Hepatocyte (in vitro differentiated cells): ENCODE results near the gene ASTN2. TPM values are rescaled to one million over a fixed set of nuclear protein-coding genes. Genes with fewer than 3 reads are reported as not detected.

Source experiments
- DNase-seq: peaks from one replicate; pipeline ENCODE4 v3.0.0-alpha.2; 2016; ENCODE audit warnings: low spot score
- H2AFZ ChIP-seq: fragments of 200-600 bp; sonication (generic); 2 replicates; pipeline ENCODE4 v1.6.0; 2016; ENCODE audit warnings: antibody characterized with exemption, mild to moderate bottlenecking
- H3K27ac ChIP-seq: fragments of 200-600 bp; sonication (generic); 2 replicates; pipeline ENCODE4 v1.5.1; 2016; ENCODE audit warnings: mild to moderate bottlenecking
- H3K27me3 ChIP-seq: fragments of 200-600 bp; sonication (generic); 2 replicates; pipeline ENCODE4 v1.6.1; 2016
- H3K36me3 ChIP-seq: fragments of 200-600 bp; sonication (generic); replicated peaks from 2 replicates; pipeline ENCODE4 v1.5.1; 2016; ENCODE audit warnings: low read depth; ENCODE audit not compliant: insufficient read depth
- H3K4me1 ChIP-seq: fragments of 200-600 bp; sonication (generic); 2 replicates; pipeline ENCODE4 v1.5.1; 2016; ENCODE audit warnings: mild to moderate bottlenecking, moderate library complexity; ENCODE audit not compliant: insufficient read depth
- H3K4me2 ChIP-seq: fragments of 200-600 bp; sonication (generic); 2 replicates; pipeline ENCODE4 v1.6.0; 2016
- H3K4me3 ChIP-seq: fragments of 200-600 bp; sonication (generic); 2 replicates; pipeline ENCODE4 v1.5.1; 2016; ENCODE audit warnings: mild to moderate bottlenecking
- H3K79me2 ChIP-seq: fragments of 200-600 bp; sonication (generic); 2 replicates; pipeline ENCODE4 v1.6.0; 2017; ENCODE audit warnings: mild to moderate bottlenecking
- H3K9me2 ChIP-seq: fragments of 200-600 bp; sonication (generic); replicated peaks from 2 replicates; pipeline ENCODE4 v1.6.0; 2017; ENCODE audit warnings: mild to moderate bottlenecking; ENCODE audit not compliant: insufficient read depth
- H3K9me3 ChIP-seq: fragments of 200-600 bp; sonication (generic); 2 replicates; pipeline ENCODE4 v1.5.1; 2016; ENCODE audit warnings: low read depth, mild to moderate bottlenecking
- H4K20me1 ChIP-seq: fragments of 200-600 bp; sonication (generic); 2 replicates; pipeline ENCODE4 v1.6.0; 2016; ENCODE audit warnings: mild to moderate bottlenecking; ENCODE audit not compliant: insufficient read depth, poor library complexity, severe bottlenecking
- EZH2 ChIP-seq: fragments of 200-600 bp; sonication (generic); IDR thresholded peaks from 2 replicates; pipeline ENCODE4 v1.6.1; 2016; ENCODE audit warnings: antibody characterized with exemption, mild to moderate bottlenecking, borderline replicate concordance
- EZH2phosphoT487 ChIP-seq: fragments of 200-600 bp; sonication (generic); IDR thresholded peaks from one replicate; pipeline ENCODE4 v1.6.1; 2018; ENCODE audit warnings: antibody characterized with exemption, mild to moderate bottlenecking, low read depth, moderate library complexity; ENCODE audit not compliant: unreplicated experiment, severe bottlenecking
- WGBS: methylation state at CpG from one replicate; pipeline ENCODE4 v1.1.6; 2016; ENCODE audit warnings: low lambda C conversion rate; ENCODE audit errors: missing lambda C conversion rate; 5-methylcytosine and 5-hydroxymethylcytosine counted together
- polyA plus RNA-seq: library from polyadenylated mRNA; unstranded; fragments of >200 nt; fragmentation: Nextera tagmentation; extraction: Ambion mirVana; gene quantifications from 2 replicates; pipeline ENCODE4 v1.2.1, GENCODE V29; 2016
- total RNA-seq: library from RNA; depleted of rRNA; stranded (reverse); fragments of >200 nt; gene quantifications from 2 replicates; pipeline ENCODE4 v1.2.3, GENCODE V29; 2014
- TF ChIP-seq, protein P1 (sequence below): fragments of 200-600 bp; sonication (generic); IDR thresholded peaks from 2 replicates; pipeline ENCODE4 v1.5.1; 2016; ENCODE audit warnings: antibody characterized with exemption, mild to moderate bottlenecking; ENCODE audit not compliant: poor library complexity

ASTN2 gene
- total and polyA plus RNA-seq, 2 experiments from 2014 or later = 6.4 to 8.4 TPM

DNA sequence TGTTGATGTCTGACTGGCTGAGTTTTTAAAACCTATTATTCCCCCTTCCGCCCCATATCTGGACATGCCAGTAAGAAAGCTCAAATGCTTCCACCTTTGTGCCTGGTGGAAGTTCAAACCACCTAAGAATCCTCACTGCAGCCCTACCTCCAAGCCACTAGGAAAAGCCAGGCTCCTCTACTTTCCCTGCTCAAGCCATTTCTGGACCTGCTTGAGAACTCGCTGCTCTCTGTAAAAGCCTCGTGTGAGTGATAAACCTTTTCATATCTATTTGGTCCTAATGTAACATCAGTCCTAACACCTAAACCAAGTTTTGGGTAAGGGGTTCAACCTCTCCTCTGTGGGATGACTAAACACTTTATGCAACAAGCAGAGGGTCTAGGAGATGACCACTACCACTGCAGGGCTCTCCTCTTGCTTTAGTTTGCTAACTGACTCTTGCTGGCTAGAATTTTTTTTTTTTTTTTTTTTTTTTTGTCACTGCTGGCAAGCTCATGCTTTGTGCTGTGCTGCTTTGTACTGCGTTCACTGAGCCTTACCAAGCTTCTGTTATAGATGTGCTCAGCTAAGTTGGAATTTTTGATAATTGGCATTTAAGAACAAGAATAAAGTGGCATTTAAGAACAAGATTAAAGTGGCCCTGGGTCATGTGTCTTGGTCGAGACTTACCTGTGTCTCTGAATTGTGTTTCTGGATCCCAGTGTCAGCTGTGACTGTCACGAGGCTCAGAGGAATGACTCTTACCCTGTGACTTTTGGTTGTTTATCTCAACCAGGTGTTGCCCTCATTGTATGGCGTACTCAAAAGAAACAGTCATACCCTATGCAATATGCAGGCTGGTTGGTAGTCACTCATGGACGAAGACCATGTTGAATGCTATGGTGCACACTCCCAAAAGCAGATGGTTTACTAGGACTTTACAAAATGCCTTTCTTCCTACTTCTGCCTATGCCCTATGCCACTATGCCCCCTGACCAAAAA, 708.3 kb downstream of the ASTN2 start:
- H2AFZ ChIP-seq = no peak overlapping the region
- H3K79me2 ChIP-seq = peaks cover 5% of the 10 kb centered on the region
- H3K9me2 ChIP-seq = no peaks in the 10 kb centered on the region
- peaks cover 4% of the 10 kb centered on the region for H3K4me1 ChIP-seq
- TF ChIP-seq EZH2 = no peak
- TF ChIP-seq, protein P1, sequence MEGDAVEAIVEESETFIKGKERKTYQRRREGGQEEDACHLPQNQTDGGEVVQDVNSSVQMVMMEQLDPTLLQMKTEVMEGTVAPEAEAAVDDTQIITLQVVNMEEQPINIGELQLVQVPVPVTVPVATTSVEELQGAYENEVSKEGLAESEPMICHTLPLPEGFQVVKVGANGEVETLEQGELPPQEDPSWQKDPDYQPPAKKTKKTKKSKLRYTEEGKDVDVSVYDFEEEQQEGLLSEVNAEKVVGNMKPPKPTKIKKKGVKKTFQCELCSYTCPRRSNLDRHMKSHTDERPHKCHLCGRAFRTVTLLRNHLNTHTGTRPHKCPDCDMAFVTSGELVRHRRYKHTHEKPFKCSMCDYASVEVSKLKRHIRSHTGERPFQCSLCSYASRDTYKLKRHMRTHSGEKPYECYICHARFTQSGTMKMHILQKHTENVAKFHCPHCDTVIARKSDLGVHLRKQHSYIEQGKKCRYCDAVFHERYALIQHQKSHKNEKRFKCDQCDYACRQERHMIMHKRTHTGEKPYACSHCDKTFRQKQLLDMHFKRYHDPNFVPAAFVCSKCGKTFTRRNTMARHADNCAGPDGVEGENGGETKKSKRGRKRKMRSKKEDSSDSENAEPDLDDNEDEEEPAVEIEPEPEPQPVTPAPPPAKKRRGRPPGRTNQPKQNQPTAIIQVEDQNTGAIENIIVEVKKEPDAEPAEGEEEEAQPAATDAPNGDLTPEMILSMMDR = no peak
- TF ChIP-seq EZH2phosphoT487 = no peak
- WGBS = 96% methylated on average over 8 of the region's 8 CpGs
- no peak for DNase-seq
- H3K27ac ChIP-seq = no peak overlapping the region
- no peak overlapping the region for H3K4me2 ChIP-seq
- H3K27me3 ChIP-seq = no peaks in the 10 kb centered on the region
- H3K36me3 ChIP-seq = no peaks in the 10 kb centered on the region
- H4K20me1 ChIP-seq = no peaks in the 10 kb centered on the region
- H3K9me3 ChIP-seq = no peaks in the 10 kb centered on the region
- H3K4me3 ChIP-seq = no peak overlapping the region

DNA sequence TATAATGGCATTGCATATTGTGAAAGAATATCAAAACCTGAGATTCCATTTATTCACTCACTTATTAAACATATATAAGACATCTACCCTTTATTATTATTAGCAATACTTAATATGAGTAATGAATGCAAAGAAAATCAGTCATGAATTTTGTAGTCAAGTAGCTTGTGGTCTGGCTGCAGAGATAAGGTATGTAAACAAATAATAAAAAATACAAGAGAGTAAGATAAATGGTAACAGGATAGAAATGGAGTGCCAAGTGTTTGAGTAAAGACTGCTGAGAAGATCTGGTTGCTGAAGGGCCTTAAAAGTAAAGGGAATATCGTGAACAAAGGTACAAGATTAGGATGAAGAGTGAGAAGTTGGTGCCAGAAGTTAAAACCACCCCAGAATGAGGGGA, 709.3 kb downstream of the ASTN2 start:
- H3K9me2 ChIP-seq = no peaks in the 10 kb centered on the region
- H3K27me3 ChIP-seq = no peaks in the 10 kb centered on the region
- peaks cover 4% of the 10 kb centered on the region for H3K4me1 ChIP-seq
- H3K4me3 ChIP-seq = no peak overlapping the region
- no peaks in the 10 kb centered on the region for H4K20me1 ChIP-seq
- no peaks in the 10 kb centered on the region for H3K9me3 ChIP-seq
- peaks cover 8% of the 10 kb centered on the region for H3K79me2 ChIP-seq
- H3K36me3 ChIP-seq = no peaks in the 10 kb centered on the region
- TF ChIP-seq, protein P1 = no peak
- TF ChIP-seq EZH2phosphoT487 (no peak), EZH2 (no peak)
- DNase-seq = no peak
- 69% methylated on average over 1 of the region's 1 CpG for WGBS
- H2AFZ ChIP-seq = no peak overlapping the region
- no peak overlapping the region for H3K4me2 ChIP-seq
- no peak overlapping the region for H3K27ac ChIP-seq

DNA sequence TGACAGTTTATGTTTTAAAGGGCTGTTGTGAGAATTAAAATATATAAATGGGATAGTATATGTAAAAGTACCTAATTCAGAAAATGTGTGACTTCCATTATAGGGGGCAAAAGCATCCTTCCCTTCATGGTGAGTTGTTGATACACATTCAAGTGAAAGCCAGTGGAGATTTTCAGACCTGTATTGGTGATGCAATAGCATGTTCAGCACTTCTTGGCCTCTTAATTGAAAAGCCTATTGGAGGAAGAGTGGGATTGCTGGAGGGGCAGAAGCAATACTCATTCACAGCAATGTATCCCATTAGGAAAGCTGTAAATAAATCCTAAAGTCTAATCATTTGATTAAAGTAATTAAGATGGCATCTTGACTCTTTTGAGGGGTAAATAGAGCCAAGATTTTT, 710.4 kb downstream of the ASTN2 start:
- H3K4me1 ChIP-seq = peaks cover 4% of the 10 kb centered on the region
- no peak overlapping the region for H2AFZ ChIP-seq
- TF ChIP-seq, protein P1 = no peak
- no peak for TF ChIP-seq EZH2
- TF ChIP-seq EZH2phosphoT487 = no peak
- no peak overlapping the region for H3K4me2 ChIP-seq
- peaks cover 3% of the 10 kb centered on the region for H4K20me1 ChIP-seq
- H3K36me3 ChIP-seq = no peaks in the 10 kb centered on the region
- H3K27me3 ChIP-seq = no peaks in the 10 kb centered on the region
- no peak for DNase-seq
- no peak overlapping the region for H3K27ac ChIP-seq
- H3K79me2 ChIP-seq = peaks cover 19% of the 10 kb centered on the region
- H3K9me2 ChIP-seq = no peaks in the 10 kb centered on the region
- no peaks in the 10 kb centered on the region for H3K9me3 ChIP-seq
- no peak overlapping the region for H3K4me3 ChIP-seq
